Small intestine (tissue), 7 donors: ENCODE results near the gene CFAP46. TPM values are rescaled to one million over a fixed set of nuclear protein-coding genes. Genes with fewer than 3 reads are reported as not detected.

Experiments used
- DNase-seq, 2 donors: peaks; one replicate each; pipeline versions ENCODE4 v3.0.0 to v3.0.0-alpha.2; 2013
- FAIRE-seq: peaks from 2 replicates; lab custom pipeline; 2012; peaks lifted over from hg19 to GRCh38; lab: Jason Lieb, UNC
- H3K27ac ChIP-seq, 3 donors: one replicate each; pipeline ENCODE4 v1.5.1; 2013; ENCODE audit warnings: low read length in 2 of 3, mild to moderate bottlenecking in 2 of 3, control low read depth in 1 of 3, inconsistent platforms in 1 of 3, low read depth in 1 of 3, moderate library complexity in 1 of 3
- H3K27me3 ChIP-seq, 3 donors: one replicate each; pipeline ENCODE4 v1.6.1; 2013; ENCODE audit warnings: low read length in 3 of 3, inconsistent platforms in 1 of 3; ENCODE audit not compliant: control insufficient read depth in 3 of 3, insufficient read depth in 3 of 3
- H3K36me3 ChIP-seq, 3 donors: one replicate each; pipeline ENCODE4 v1.6.1; 2013; ENCODE audit warnings: low read length in 3 of 3, inconsistent platforms in 1 of 3, low read depth in 1 of 3, mild to moderate bottlenecking in 1 of 3, moderate library complexity in 1 of 3; ENCODE audit not compliant: control insufficient read depth in 3 of 3, insufficient read depth in 2 of 3
- H3K4me1 ChIP-seq, 3 donors: one replicate each; pipeline ENCODE4 v1.6.1; 2013; ENCODE audit warnings: low read length in 2 of 3, inconsistent platforms in 1 of 3, low read depth in 1 of 3, mild to moderate bottlenecking in 1 of 3, moderate library complexity in 1 of 3; ENCODE audit not compliant: control insufficient read depth in 3 of 3, insufficient read depth in 2 of 3
- H3K4me3 ChIP-seq, 3 donors: one replicate each; pipeline ENCODE4 v1.5.1; 2013; ENCODE audit warnings: low read length in 3 of 3, control low read depth in 1 of 3, inconsistent platforms in 1 of 3, low read depth in 1 of 3, mild to moderate bottlenecking in 1 of 3, moderate library complexity in 1 of 3
- H3K9me3 ChIP-seq, 2 donors: one replicate each; pipeline ENCODE4 v1.6.1; 2013; ENCODE audit warnings: low read depth in 1 of 2, low read length in 1 of 2; ENCODE audit not compliant: control insufficient read depth in 2 of 2, insufficient read depth in 1 of 2
- WGBS, 3 donors: extraction: QIAGEN DNeasy Blood & Tissue Kit; methylation state at CpG; one replicate each; pipeline ENCODE4 v1.1.7; 2013; 5-methylcytosine and 5-hydroxymethylcytosine counted together
- polyA plus RNA-seq, 4 donors: library from polyadenylated mRNA; stranded (reverse) in 3 of 4; unstranded in 1 of 4; fragments of 200-250 nt in 3 of 4; fragments of 120-200 nt in 1 of 4; gene quantifications; one replicate each; pipeline versions ENCODE4 v1.2.1 to v1.2.3, GENCODE V29; 2013
- donor health status: healthy with polysubstance abuse.
- donor health status: control.
- donor health status: control.
- donor health status: Bipolar disorder and iron deficiency.
- donor health status: healthy.

CFAP46 gene
- polyA plus RNA-seq, 4 donors: 0.27 to 0.43 TPM; not detected in 2

DNA sequence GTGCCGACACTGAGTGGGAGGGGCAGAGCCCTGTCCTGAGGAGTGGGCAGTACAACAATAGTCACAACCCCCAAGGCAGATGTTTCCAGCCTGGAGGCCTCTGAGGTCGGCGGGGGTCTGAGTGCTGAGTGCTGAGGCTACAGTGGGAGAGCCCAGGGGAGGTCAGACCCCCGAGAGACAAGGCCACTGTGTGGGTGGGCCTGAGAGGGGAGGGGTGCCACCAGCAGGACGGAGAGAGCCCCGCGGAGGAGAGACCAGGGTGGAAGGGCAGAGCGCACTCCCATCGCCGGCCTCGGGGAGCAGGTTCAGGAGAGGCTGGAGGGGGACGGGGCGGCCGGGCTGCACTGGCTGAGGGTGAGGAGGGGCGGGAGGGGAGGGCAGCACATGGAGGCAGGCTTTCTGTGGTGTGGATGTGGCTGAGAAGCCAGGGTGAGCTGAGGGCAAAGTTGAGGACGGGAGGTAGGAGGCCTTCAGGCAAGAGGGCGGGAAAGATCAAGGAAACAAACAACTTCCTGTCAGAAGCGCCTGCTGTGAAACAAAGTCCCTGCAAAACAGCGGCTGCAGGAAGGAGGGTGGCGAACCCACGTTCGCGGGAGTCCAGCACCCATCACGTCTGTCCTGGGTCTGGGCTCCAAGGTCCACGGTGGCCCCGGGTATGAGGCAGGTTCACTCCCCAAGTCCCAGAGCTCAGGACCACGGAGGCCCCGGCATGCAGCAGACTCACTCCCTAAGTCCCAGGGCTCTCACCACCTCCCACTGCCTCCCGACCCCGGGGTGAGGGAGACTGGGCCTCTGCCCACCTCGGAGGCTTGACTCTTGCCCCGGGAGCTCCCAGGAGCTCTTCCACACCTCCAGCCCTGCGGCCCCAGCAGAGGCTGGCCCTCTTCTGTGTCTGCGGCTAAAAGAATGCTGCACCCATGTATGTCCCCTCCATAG, 79.6 kb downstream of the CFAP46 start:
- WGBS, 3 donors: 23 to 29% (median 24%) methylated on average over 34 of the region's 34 CpGs
- no peak overlapping the region for H3K4me3 ChIP-seq
- DNase-seq (peak; percentile 31 to 36), FAIRE-seq (no peak)
- no peaks in the 10 kb centered on the region for H3K9me3 ChIP-seq
- H3K27me3 ChIP-seq: peaks cover 0 to 3% (median 0%) of the 10 kb centered on the region in 3 donors
- peaks cover 0 to 4% (median 0%) of the 10 kb centered on the region in 3 donors for H3K4me1 ChIP-seq
- H3K36me3 ChIP-seq: no peaks in the 10 kb centered on the region
- no peak overlapping the region for H3K27ac ChIP-seq

DNA sequence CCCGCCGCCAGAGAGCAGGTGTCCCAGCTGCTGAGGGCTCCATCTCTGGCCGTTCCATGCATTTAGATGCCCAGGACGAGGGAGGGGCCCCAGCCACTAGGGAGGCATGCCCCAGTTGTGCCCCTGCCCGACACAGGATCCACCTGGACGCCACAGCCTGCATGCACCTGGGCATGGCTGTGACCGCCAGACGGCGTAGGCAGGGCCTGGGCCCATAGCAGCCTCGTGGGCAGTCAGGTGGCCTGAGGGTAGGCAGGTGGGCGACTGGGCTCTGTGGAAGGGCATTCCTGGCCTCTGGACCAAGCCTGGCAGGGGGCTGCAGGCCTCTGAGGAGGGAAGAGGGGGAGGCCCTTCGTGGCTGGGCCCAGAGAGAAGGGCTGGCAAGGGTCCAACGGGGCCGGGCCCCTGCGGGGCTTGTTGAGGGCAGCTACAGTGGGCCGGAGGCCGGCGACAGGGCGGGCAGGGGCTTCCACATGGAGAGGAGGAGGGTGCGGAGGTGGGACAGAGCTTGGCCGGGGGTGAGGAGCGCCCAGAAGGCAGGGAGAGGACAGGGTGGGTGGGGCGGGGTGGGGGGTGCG, 80.4 kb downstream of the CFAP46 start:
- Histone ChIP-seq H3K27me3 (peaks cover 0 to 3% (median 0%) of the 10 kb centered on the region in 3 donors), H3K9me3 (peaks cover 0 to 2% of the 10 kb centered on the region in 2 donors), H3K27ac (no peak overlapping the region), H3K36me3 (no peaks in the 10 kb centered on the region), H3K4me1 (peaks cover 0 to 4% (median 0%) of the 10 kb centered on the region in 3 donors), H3K4me3 (no peak overlapping the region)
- FAIRE-seq (no peak), DNase-seq (no peak)
- 64 to 78% (median 75%) methylated on average over 23 to 24 of the region's 24 CpGs for WGBS, 3 donors

DNA sequence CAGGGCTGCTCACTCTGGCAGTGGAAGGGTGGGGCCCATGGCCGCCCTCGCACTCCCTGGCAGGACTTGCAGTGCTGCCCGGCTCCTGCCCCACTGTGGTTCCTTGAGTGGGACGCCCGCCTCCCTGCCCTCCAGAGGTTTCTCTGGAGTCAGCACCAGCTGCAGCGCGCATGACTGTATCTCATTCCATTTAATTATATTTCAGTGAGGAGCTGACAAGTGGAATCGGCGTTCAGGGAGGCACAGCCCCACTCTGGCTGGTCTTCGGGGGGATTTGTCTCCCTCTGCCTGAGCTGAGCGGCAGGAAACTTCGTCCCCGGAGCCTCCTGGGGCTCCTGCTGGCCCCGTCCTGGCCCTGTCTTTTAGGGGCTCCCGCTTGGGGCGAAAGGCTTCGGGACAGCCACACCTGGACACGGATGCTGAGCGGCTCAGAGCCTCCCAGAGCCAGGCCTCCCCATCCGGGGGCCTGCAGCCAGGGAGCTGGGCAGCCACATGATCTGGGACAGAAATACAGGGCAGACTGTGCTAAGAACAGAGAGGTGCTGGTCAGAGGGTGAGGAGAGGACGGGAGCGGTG, 81.2 kb downstream of the CFAP46 start:
- H3K4me1 ChIP-seq: peaks cover 0 to 4% (median 0%) of the 10 kb centered on the region in 3 donors
- H3K27ac ChIP-seq: no peak overlapping the region
- H3K9me3 ChIP-seq: peaks cover 0 to 6% of the 10 kb centered on the region in 2 donors
- DNase-seq (no peak), FAIRE-seq (no peak)
- peaks cover 0 to 3% (median 0%) of the 10 kb centered on the region in 3 donors for H3K27me3 ChIP-seq
- H3K36me3 ChIP-seq: no peaks in the 10 kb centered on the region
- no peak overlapping the region for H3K4me3 ChIP-seq
- WGBS, 3 donors: 86 to 91% (median 87%) methylated on average over 22 of the region's 22 CpGs

DNA sequence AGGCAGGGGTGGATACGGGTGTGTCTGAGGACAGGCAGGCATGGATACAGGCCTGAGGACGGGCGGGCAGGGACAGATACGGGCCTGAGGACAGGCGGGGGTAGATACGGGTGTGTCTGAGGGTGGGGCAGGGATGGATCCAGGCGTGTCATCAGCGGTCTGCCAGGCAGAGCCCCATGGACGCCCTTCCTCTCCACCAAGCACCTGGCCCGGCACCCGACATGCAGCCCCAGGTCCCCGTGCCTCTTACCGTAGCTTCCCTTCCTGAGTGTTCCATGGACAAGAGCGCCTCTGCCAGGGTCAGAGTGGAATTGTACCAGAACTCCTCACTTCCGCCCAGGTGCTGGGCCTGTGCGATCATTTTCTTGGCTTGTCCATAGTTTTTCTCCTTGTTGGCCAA, 81.8 kb downstream of the CFAP46 start:
- H3K27me3 ChIP-seq: peaks cover 0 to 3% (median 0%) of the 10 kb centered on the region in 3 donors
- H3K4me1 ChIP-seq: peaks cover 0 to 4% (median 0%) of the 10 kb centered on the region in 3 donors
- no peaks in the 10 kb centered on the region for H3K36me3 ChIP-seq
- no peak overlapping the region for H3K27ac ChIP-seq
- 78 to 85% (median 80%) methylated on average over 14 to 16 of the region's 16 CpGs for WGBS, 3 donors
- FAIRE-seq: no peak
- H3K9me3 ChIP-seq: peaks cover 0 to 12% of the 10 kb centered on the region in 2 donors
- no peak overlapping the region for H3K4me3 ChIP-seq
- DNase-seq: no peak

DNA sequence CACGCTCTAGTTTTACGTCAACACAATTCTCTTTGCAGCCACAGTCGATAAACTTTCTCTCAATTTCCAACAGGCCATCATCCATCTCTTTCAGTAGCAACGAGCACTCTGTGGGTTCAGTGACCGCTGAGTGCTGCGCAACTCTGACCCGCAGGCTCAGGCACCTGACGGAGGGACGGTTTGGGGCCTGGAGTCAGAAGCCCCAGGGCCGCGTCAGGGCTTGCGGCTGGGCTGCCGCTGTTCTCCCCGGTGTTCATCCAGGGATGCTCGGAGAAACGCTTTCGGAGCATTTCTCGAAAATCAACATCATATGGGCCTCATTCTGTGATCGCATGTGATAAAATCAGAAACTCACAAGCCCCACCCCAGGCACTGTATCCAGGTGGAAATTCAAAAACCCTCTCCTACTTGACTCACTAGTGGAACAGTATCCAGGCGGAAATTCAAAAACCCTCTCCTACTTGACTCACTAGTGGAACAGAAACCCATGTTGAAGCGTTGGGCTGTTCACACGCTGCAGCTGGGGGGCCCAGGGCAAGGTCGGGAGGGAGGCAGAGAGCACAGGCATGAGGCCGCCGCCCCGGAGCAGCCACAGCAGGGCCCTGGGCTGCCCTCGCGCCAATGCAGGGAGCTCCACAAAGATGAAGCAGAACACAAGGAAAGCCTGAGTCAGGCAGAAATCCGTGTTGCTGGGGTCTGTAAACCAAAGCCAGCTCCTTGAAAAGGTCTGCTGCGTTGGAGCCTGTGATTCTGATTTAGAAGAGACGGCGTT, 83.1 kb downstream of the CFAP46 start:
- H3K4me1 ChIP-seq: peaks cover 0 to 4% (median 0%) of the 10 kb centered on the region in 3 donors
- peaks cover 0 to 3% (median 0%) of the 10 kb centered on the region in 3 donors for H3K27me3 ChIP-seq
- no peak for FAIRE-seq
- 91 to 95% (median 93%) methylated on average over 32 of the region's 32 CpGs for WGBS, 3 donors
- no peak overlapping the region for H3K27ac ChIP-seq
- H3K36me3 ChIP-seq: no peaks in the 10 kb centered on the region
- no peak for DNase-seq
- H3K4me3 ChIP-seq: no peak overlapping the region
- H3K9me3 ChIP-seq: peaks cover 0 to 12% of the 10 kb centered on the region in 2 donors

DNA sequence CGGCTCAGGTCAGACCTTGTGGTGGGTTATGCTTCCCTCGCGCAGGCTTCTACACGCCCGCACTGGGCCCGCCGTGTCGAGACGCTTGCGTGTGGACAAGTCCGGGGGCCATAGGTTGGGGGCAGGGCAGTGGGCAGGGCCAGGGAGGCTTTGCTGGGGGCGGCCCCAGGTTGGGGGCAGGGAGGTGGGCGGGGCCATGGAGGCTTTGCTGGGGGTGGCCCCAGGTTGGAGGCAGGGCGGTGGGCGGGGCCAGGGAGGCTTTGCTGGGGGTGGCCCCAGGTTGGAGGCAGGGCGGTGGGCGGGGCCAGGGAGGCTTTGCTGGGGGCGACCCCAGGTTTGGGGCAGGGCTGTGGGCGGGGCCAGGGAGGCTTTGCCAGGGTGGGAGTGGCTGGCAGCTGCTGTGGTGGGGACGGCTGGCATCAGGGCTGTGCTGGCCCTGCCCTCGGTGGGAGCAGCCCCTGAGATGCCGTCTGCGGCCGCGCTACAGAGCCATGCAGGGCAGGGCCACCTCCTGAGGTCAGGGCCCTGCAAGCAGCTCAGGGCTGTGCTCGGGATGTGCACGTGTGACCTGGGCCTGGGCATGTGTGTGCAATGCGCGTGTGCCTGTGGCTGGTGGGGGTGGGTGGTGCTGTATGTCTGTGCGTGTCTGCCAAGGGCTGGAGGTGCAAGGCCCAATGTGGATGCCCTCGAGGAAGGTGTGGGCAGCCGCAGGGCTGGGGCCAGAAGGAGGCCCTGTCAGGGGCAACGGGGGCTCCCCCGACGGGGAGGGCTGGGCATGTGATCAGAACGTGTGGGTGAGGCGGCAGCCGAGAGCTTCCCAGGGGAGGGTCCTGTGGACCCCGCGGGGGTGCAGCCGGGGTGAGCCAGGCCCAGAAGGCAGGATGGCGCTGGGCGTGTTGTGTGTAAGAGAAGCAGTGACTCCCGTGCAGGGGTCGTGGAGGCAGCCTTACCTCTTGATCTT, 84.0 kb downstream of the CFAP46 start:
- peaks cover 0 to 2% (median 0%) of the 10 kb centered on the region in 3 donors for H3K27me3 ChIP-seq
- H3K4me3 ChIP-seq: no peak overlapping the region
- FAIRE-seq (no peak), DNase-seq (no peak)
- 93 to 94% (median 94%) methylated on average over 36 to 45 of the region's 45 CpGs for WGBS, 3 donors
- peaks cover 0 to 12% of the 10 kb centered on the region in 2 donors for H3K9me3 ChIP-seq
- peaks cover 0 to 4% (median 0%) of the 10 kb centered on the region in 3 donors for H3K4me1 ChIP-seq
- no peaks in the 10 kb centered on the region for H3K36me3 ChIP-seq
- no peak overlapping the region for H3K27ac ChIP-seq

DNA sequence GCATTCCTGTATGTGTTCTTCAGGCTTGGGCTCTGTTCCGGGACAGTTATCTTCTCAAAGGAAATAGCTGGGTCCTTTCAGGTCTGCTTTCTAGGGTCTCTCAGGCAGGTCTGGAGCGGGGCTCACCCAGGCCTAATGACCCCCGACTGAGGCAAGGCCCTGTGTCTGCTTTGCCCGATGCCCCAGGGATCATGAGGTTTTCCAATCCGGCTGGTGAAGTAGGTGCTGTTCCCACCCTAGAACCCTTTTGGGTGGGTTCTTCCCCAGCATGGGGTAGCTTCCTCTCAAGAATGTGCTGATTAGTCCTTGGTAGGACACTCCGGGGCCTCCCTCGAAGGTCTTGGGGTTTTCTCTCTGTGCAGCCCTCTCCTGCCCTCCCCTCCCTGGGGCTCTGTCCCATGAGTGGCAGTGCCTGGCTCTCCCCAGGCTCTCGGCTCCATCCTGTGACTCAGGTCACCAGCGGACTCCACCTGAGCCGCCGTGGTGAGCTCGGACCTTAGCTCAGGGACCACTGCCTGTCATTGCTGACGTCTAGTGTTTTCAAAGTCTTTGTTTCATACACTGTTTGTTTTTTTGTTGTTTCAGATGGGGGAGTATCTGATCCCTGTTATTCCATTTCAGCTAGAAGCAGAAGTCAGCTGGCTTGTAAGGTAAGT, 85.4 kb downstream of the CFAP46 start:
- FAIRE-seq (no peak), DNase-seq (no peak)
- Histone ChIP-seq H3K27me3 (no peaks in the 10 kb centered on the region), H3K4me3 (no peak overlapping the region), H3K36me3 (no peaks in the 10 kb centered on the region), H3K27ac (no peak overlapping the region), H3K9me3 (peaks cover 0 to 12% of the 10 kb centered on the region in 2 donors), H3K4me1 (no peaks in the 10 kb centered on the region)
- whole genome bisulfite sequencing, 3 donors: 90 to 94% (median 94%) methylated on average over 13 of the region's 13 CpGs
